GM23248 (cell line): ENCODE results near the gene HSPA1A. TPM values are rescaled to one million over a fixed set of nuclear protein-coding genes. Genes with fewer than 3 reads are reported as not detected.
"Not testable (repeated sequence)": the region's sequence is repeated elsewhere in the genome, so short reads cannot be mapped to it uniquely, and the experiment has no call there.

Experiments used
- DNase-seq: peaks from one replicate; pipeline ENCODE4 v3.0.0-alpha.2; 2015
- H2AFZ ChIP-seq: fragments of 200-600 bp; sonication (generic); 2 replicates; pipeline ENCODE4 v1.6.1; 2016; ENCODE audit warnings: antibody characterized with exemption
- H3F3A ChIP-seq: fragments of 200-600 bp; sonication (generic); 2 replicates; pipeline ENCODE4 v1.6.1; 2016; ENCODE audit warnings: mild to moderate bottlenecking, antibody characterized with exemption, mixed run types; ENCODE audit not compliant: insufficient read depth
- H3K27ac ChIP-seq: fragments of 200-600 bp; sonication (generic); 2 replicates; pipeline ENCODE4 v1.5.1; 2016; ENCODE audit warnings: mild to moderate bottlenecking
- H3K27me3 ChIP-seq: fragments of 200-600 bp; sonication (generic); replicated peaks from 2 replicates; pipeline ENCODE4 v1.6.1; 2016; ENCODE audit warnings: mild to moderate bottlenecking; ENCODE audit not compliant: insufficient read depth
- H3K36me3 ChIP-seq: fragments of 200-600 bp; sonication (generic); 2 replicates; pipeline ENCODE4 v1.6.1; 2016; ENCODE audit warnings: low read depth, mild to moderate bottlenecking
- H3K4me1 ChIP-seq: fragments of 200-600 bp; sonication (generic); 2 replicates; pipeline ENCODE4 v1.6.1; 2016; ENCODE audit warnings: mild to moderate bottlenecking; ENCODE audit not compliant: insufficient read depth
- H3K4me2 ChIP-seq: fragments of 200-600 bp; sonication (generic); one replicate; pipeline ENCODE4 v1.6.1; 2016; ENCODE audit warnings: mild to moderate bottlenecking; ENCODE audit not compliant: unreplicated experiment
- H3K4me3 ChIP-seq: fragments of 200-600 bp; sonication (generic); 2 replicates; pipeline ENCODE4 v1.5.1; 2016; ENCODE audit warnings: mild to moderate bottlenecking
- H3K79me2 ChIP-seq: fragments of 200-600 bp; sonication (generic); 2 replicates; pipeline ENCODE4 v1.6.1; 2016; ENCODE audit warnings: mild to moderate bottlenecking; ENCODE audit not compliant: insufficient read depth
- H3K9ac ChIP-seq: fragments of 200-600 bp; sonication (generic); 2 replicates; pipeline ENCODE4 v1.6.1; 2016; ENCODE audit warnings: mild to moderate bottlenecking
- H3K9me2 ChIP-seq: fragments of 200-600 bp; sonication (generic); 2 replicates; pipeline ENCODE4 v1.6.1; 2016; ENCODE audit warnings: mixed run types, mild to moderate bottlenecking, moderate library complexity; ENCODE audit not compliant: insufficient read depth
- H3K9me3 ChIP-seq: fragments of 200-600 bp; sonication (generic); one replicate; pipeline ENCODE4 v1.6.1; 2017; ENCODE audit warnings: low read depth
- H4K20me1 ChIP-seq: fragments of 200-600 bp; sonication (generic); 2 replicates; pipeline ENCODE4 v1.6.0; 2016; ENCODE audit not compliant: insufficient read depth
- EZH2 ChIP-seq: fragments of 200-600 bp; sonication (generic); IDR thresholded peaks from 2 replicates; pipeline ENCODE4 v1.6.1; 2018; ENCODE audit warnings: antibody characterized with exemption, mild to moderate bottlenecking; ENCODE audit not compliant: insufficient read depth, poor library complexity, severe bottlenecking
- EZH2phosphoT487 ChIP-seq: fragments of 200-600 bp; sonication (generic); IDR thresholded peaks from 2 replicates; pipeline ENCODE4 v1.6.1; 2018; ENCODE audit warnings: antibody characterized with exemption, moderate library complexity, mild to moderate bottlenecking, low read depth; ENCODE audit not compliant: insufficient read depth
- WGBS, 2 experiments: methylation state at CpG; one replicate each; pipeline ENCODE4 v1.1.6; 2015 to 2017; ENCODE audit warnings: low lambda C conversion rate in 2 of 2, low coverage in 1 of 2; ENCODE audit errors: missing lambda C conversion rate in 2 of 2; 5-methylcytosine and 5-hydroxymethylcytosine counted together
- in situ Hi-C: fragments of 300-500 bp; cut with MboI; formaldehyde crosslinking; loops from 2 replicates; pipeline ENCODE4 v1.15.0; 2020
- polyA plus RNA-seq: library from polyadenylated mRNA; unstranded; fragments of >200 nt; fragmentation: Nextera tagmentation; extraction: Ambion mirVana; gene quantifications from 2 replicates; pipeline ENCODE4 v1.2.1, GENCODE V29; 2016
- total RNA-seq: library from RNA; depleted of rRNA; stranded (reverse); fragments of >200 nt; shearing (Covaris generic); gene quantifications from 2 replicates; pipeline ENCODE4 v1.2.3, GENCODE V29; 2014

Gene HSPA1A
- total and polyA plus RNA-seq, 2 experiments from 2014 or later: 67.5 to 107 TPM

GRCh38 chr6:31805939-31806469 is 9.3 kb upstream of the HSPA1A start:
- peak overlapping the region; percentile 79 for H3K27ac ChIP-seq
- H3K4me1 ChIP-seq: peaks cover 11% of the 10 kb centered on the region; the same call in 1 of the 2 replicates
- peak overlapping the region; percentile 95 for H3K4me2 ChIP-seq
- in situ Hi-C loops: no loop called here
- no peaks in the 10 kb centered on the region; the same call in 1 of the 2 replicates for H3K36me3 ChIP-seq
- peaks cover 4% of the 10 kb centered on the region; the same call in 1 of the 2 replicates for H3F3A ChIP-seq
- no peaks in the 10 kb centered on the region for H3K27me3 ChIP-seq
- H3K4me3 ChIP-seq: peak overlapping the region; percentile 97
- TF ChIP-seq EZH2phosphoT487: no peak
- TF ChIP-seq EZH2: no peak
- no peaks in the 10 kb centered on the region for H3K9me2 ChIP-seq
- H3K9me3 ChIP-seq: no peaks in the 10 kb centered on the region
- peak; percentile 14 for DNase-seq
- H3K79me2 ChIP-seq: peaks cover 32% of the 10 kb centered on the region
- H4K20me1 ChIP-seq: no peaks in the 10 kb centered on the region
- WGBS, 2 experiments: 18 to 19% methylated on average over 7 of the region's 7 CpGs
- peak overlapping the region; percentile 90 for H3K9ac ChIP-seq
- peak overlapping the region; percentile 96 for H2AFZ ChIP-seq

DNA sequence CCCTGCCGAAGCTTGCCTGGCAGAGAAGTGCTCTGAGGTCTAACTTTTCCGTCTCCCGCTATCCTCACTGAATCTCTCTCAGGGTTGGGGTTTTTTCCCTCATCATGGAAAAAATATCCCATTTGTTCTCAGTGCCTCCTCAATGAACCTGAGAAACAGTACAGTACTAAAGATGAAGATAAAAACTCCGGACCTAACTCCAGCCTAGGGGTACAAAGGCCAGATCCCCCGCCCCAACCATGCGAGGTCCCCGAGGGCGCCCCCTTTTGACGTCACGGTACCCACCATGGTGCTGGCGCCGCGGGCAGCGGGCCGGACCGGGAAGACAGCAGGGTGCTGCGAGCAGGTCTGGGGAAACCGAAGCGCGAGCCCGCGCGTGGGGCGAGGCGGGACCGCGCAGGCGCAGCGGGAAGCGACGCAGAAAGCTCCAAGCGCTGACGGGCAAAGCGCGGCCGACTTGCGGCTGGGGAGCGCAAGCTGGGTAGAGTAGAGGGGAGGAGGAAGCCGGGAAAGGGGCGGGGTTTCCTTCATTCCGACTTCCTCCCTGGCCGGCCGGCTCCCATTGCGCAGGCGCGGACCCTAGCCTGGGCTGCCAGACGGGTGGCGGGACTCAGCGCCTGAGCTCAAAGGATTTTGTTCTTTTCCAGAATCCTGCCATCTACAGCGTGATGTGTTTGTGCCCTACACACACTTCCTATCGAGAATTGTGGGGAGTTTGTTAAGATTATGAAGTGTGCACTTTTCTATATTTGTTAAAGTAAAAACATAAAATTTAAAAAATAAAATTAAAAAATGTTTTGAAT is 8.7 kb upstream of the HSPA1A start, which contains the start of gene LSM2:
Gene LSM2, minus strand, starts transcription at position 497 of the 803 bp plus-strand sequence. Its CDS starts 209 bp downstream, at position 288.
- in situ Hi-C loops: no loop called here

GRCh38 chr6:31808599-31808998 is 6.7 kb upstream of the HSPA1A start:
- Histone ChIP-seq H3K79me2 (peaks cover 19% of the 10 kb centered on the region), H3K4me1 (peaks cover 17% of the 10 kb centered on the region), H3F3A (peaks cover 16% of the 10 kb centered on the region)
- H3K9me2 ChIP-seq, H4K20me1 ChIP-seq, DNase-seq, in situ Hi-C loops, H3K4me2 ChIP-seq, H3K36me3 ChIP-seq, H3K4me3 ChIP-seq, H3K27ac ChIP-seq, H3K9me3 ChIP-seq, H3K9ac ChIP-seq, H2AFZ ChIP-seq, H3K27me3 ChIP-seq: not testable (repeated sequence)
- 85 to 89% methylated on average over 10 of the region's 10 CpGs for WGBS, 2 experiments

More for the DNA sequence above, 8.7 kb upstream of the HSPA1A start, which contains the start of gene LSM2:
- Histone ChIP-seq H3K4me2 (peak within 1 kb of the TSS; percentile 95), H3K9me3 (no peaks in the 10 kb centered on the region), H3K79me2 (peaks cover 31% of the 10 kb centered on the region), H2AFZ (peak within 1 kb of the TSS; percentile 96), H3F3A (peaks cover 4% of the 10 kb centered on the region; the same call in 1 of the 2 replicates), H4K20me1 (no peaks in the 10 kb centered on the region), H3K4me3 (peak within 1 kb of the TSS; percentile 97), H3K36me3 (no peaks in the 10 kb centered on the region), H3K9ac (peak within 1 kb of the TSS; percentile 90), H3K9me2 (no peaks in the 10 kb centered on the region), H3K27ac (peak within 1 kb of the TSS; percentile 79), H3K4me1 (peaks cover 11% of the 10 kb centered on the region; the same call in 1 of the 2 replicates), H3K27me3 (no peaks in the 10 kb centered on the region)
- no peak for TF ChIP-seq EZH2phosphoT487
- TF ChIP-seq EZH2: no peak
- peak; percentile 98 for DNase-seq
- 0 to 1% methylated on average over 42 to 51 of the region's 51 CpGs for WGBS, 2 experiments

- 97% methylated on average over 12 of the region's 12 CpGs for WGBS, 2 experiments
- H3K9me3 ChIP-seq: no peaks in the 10 kb centered on the region
- no peak for TF ChIP-seq EZH2phosphoT487
- TF ChIP-seq EZH2: no peak
- in situ Hi-C loops: no loop called here
- H3K27me3 ChIP-seq: no peaks in the 10 kb centered on the region
- DNase-seq: no peak
- no peak overlapping the region for H3K4me2 ChIP-seq
- H3K9me2 ChIP-seq: no peaks in the 10 kb centered on the region
- H2AFZ ChIP-seq: no peak overlapping the region
- no peaks in the 10 kb centered on the region for H4K20me1 ChIP-seq
- no peak overlapping the region for H3K27ac ChIP-seq
- H3K79me2 ChIP-seq: no peaks in the 10 kb centered on the region
- H3K4me1 ChIP-seq: peaks cover 17% of the 10 kb centered on the region
- no peak overlapping the region for H3K4me3 ChIP-seq
- H3K9ac ChIP-seq: no peak overlapping the region
- H3F3A ChIP-seq: peaks cover 20% of the 10 kb centered on the region
- H3K36me3 ChIP-seq: no peaks in the 10 kb centered on the region
Measured at GRCh38 chr6:31811645-31812044, 3.7 kb upstream of the HSPA1A start.
